K562 (cell line): Measurements from ENCODE around the gene MRPS6. TPM values are rescaled to one million over a fixed set of nuclear protein-coding genes. Genes with fewer than 3 reads are reported as not detected.

Experiments
- ATAC-seq: fragments of 200-7000 bp; cut with Tn5 transposase; 3 replicates; pipeline ENCODE4 v1.9.1; 2020; ENCODE audit warnings: moderate library complexity
- BruUV-seq: library from RNA; stranded (reverse); fragments of 400-500 nt; replicated peaks from 2 replicates; lab custom pipeline; 2021; lab: Mats Ljungman, UMichigan
- CTCF ChIA-PET: fragments of 300-600 bp; formaldehyde crosslinking; extraction: SDS; loops from one replicate; lab custom pipeline; 2021; ENCODE audit warnings: low intra/inter-chr PET ratio; lab: Yijun Ruan, JAX
- POLR2A ChIA-PET: fragments of 300-600, 350-650 bp; sonication (Branson Sonifier 250); formaldehyde crosslinking; extraction: SDS; loops from one replicate; lab custom pipeline; 2021; ENCODE audit warnings: antibody characterized with exemption, inconsistent platforms; lab: Yijun Ruan, JAX
- DNase-seq, 4 experiments: peaks; one replicate each; pipeline versions ENCODE4 v3.0.0 to v3.0.0-alpha.2; 2011 to 2018; ENCODE audit warnings: low spot score in 3 of 4, mixed read lengths in 3 of 4; ENCODE audit errors: extremely low read depth in 1 of 4
- FAIRE-seq: peaks from 2 replicates; lab custom pipeline; 2011; peaks lifted over from hg19 to GRCh38; lab: Jason Lieb, UNC
- H2AFZ ChIP-seq: 2 replicates; pipeline ENCODE4 v1.6.0; 2011; ENCODE audit warnings: low read depth, low read length, control low read depth, inconsistent platforms
- H3K27ac ChIP-seq: fragments of 200-600 bp; 3 replicates; pipeline ENCODE4 v1.8.0; 2011; ENCODE audit warnings: low read depth, mild to moderate bottlenecking, control low read depth, inconsistent platforms, low read length, moderate library complexity, mixed read lengths; ENCODE audit errors: extremely low read depth
- H3K27me3 ChIP-seq, 2 experiments: fragments of 300-600 bp in 1 of 2; 2 replicates in 1 of 2; 3 replicates in 1 of 2; pipeline versions ENCODE4 v1.6.0 to v1.8.0; 2011; ENCODE audit warnings: inconsistent platforms in 2 of 2, low read length in 2 of 2, mild to moderate bottlenecking in 1 of 2, mixed read lengths in 1 of 2, moderate library complexity in 1 of 2; ENCODE audit not compliant: control insufficient read depth in 2 of 2, insufficient read depth in 2 of 2
- H3K36me3 ChIP-seq: fragments of 300-600 bp; 3 replicates; pipeline ENCODE4 v1.8.0; 2011; ENCODE audit warnings: mild to moderate bottlenecking, low read length, inconsistent platforms; ENCODE audit not compliant: control insufficient read depth, insufficient read depth
- H3K4me1 ChIP-seq, 2 experiments: fragments of 200-600 bp in 1 of 2; replicated peaks in 1 of 2; 2 replicates in 1 of 2; 3 replicates in 1 of 2; pipeline versions ENCODE4 v1.5.1 to v1.8.0; 2011; ENCODE audit warnings: inconsistent platforms in 2 of 2, low read length in 2 of 2, mild to moderate bottlenecking in 1 of 2, mixed read lengths in 1 of 2, moderate library complexity in 1 of 2; ENCODE audit not compliant: control insufficient read depth in 2 of 2, insufficient read depth in 2 of 2
- H3K4me2 ChIP-seq: 2 replicates; pipeline ENCODE4 v1.6.1; 2011; ENCODE audit warnings: low read length, control low read depth, inconsistent platforms, mixed read lengths; ENCODE audit not compliant: insufficient read depth
- H3K4me3 ChIP-seq: fragments of 200-600 bp; sonication (generic), shearing (Covaris generic); 2 replicates; pipeline ENCODE4 v1.5.1; 2016; ENCODE audit warnings: control low read depth, inconsistent platforms
- H3K79me2 ChIP-seq: fragments of 200-600 bp; 3 replicates; pipeline ENCODE4 v1.8.0; 2011; ENCODE audit warnings: low read length, inconsistent platforms; ENCODE audit not compliant: control insufficient read depth, insufficient read depth
- H3K9ac ChIP-seq, 2 experiments: 2 replicates each; pipeline versions ENCODE4 v1.6.0 to v1.6.1; 2011; ENCODE audit warnings: low read depth in 2 of 2, low read length in 2 of 2, control low read depth in 1 of 2, inconsistent platforms in 1 of 2, mild to moderate bottlenecking in 1 of 2, mixed read lengths in 1 of 2; ENCODE audit not compliant: insufficient read depth in 1 of 2
- H3K9me1 ChIP-seq: one replicate; pipeline ENCODE4 v1.6.0; 2011; ENCODE audit warnings: inconsistent platforms, mild to moderate bottlenecking, low read length, moderate library complexity; ENCODE audit not compliant: control insufficient read depth, insufficient read depth
- H3K9me3 ChIP-seq: replicated peaks from 2 replicates; pipeline ENCODE4 v1.5.1; 2011; ENCODE audit warnings: low read depth, low read length, inconsistent platforms; ENCODE audit not compliant: control insufficient read depth, insufficient read depth
- H4K20me1 ChIP-seq: replicated peaks from 2 replicates; pipeline ENCODE4 v1.6.1; 2011; ENCODE audit warnings: low read length, inconsistent platforms, mixed read lengths; ENCODE audit not compliant: control insufficient read depth, insufficient read depth
- MYNN ChIP-seq, 2 experiments: sonication (generic); formaldehyde crosslinking in 1 of 2; IDR thresholded peaks; 2 replicates each; pipeline versions ENCODE4 v1.5.0 to v1.6.1; 2016 to 2020; ENCODE audit warnings: antibody characterized with exemption in 1 of 2, missing genetic modification reagents in 1 of 2
- WGBS: fragments of 100-300 bp; shearing (Covaris generic); methylation state at CpG from one replicate; pipeline ENCODE4 v1.1.6; 2016; ENCODE audit warnings: low coverage, mixed read lengths; ENCODE audit not compliant: insufficient coverage; ENCODE audit errors: missing lambda C conversion rate; 5-methylcytosine and 5-hydroxymethylcytosine counted together
- in situ Hi-C: fragments of 300-500 bp; cut with MboI; formaldehyde crosslinking; loops from 4 replicates; pipeline ENCODE4 v1.15.0; 2018; ENCODE audit warnings: inconsistent platforms, mixed read lengths
- intact Hi-C: fragments of 100-400 bp; cut with micrococcal nuclease; formaldehyde crosslinking; loops from 2 replicates; pipeline ENCODE4 v1.14.2; 2022
- polyA plus RNA-seq, 8 experiments: library from polyadenylated mRNA; depleted of rRNA in 4 of 8; stranded (reverse) in 5 of 8; unstranded in 3 of 8; fragments of >200 nt; fragmentation: Nextera tagmentation in 2 of 8; fragmentation: Illumina TruSeq in 1 of 8; extraction: Ambion mirVana in 2 of 8; extraction: Trizol in 1 of 8; gene quantifications; 2 replicates each; pipeline versions ENCODE4 v1.2.1 to v1.2.3, GENCODE V29; 2011 to 2014; ENCODE audit warnings: inconsistent platforms in 1 of 8, missing spikeins in 1 of 8
- total RNA-seq, 7 experiments: library from RNA; depleted of rRNA in 6 of 7; stranded (reverse); fragments of >200 nt in 6 of 7; fragmentation: Illumina TruSeq in 2 of 7; extraction: Trizol in 2 of 7; gene quantifications; 2 replicates each; pipeline versions ENCODE4 v1.2.1 to v1.2.3, GENCODE V29; 2011 to 2021; ENCODE audit warnings: low replicate concordance in 1 of 7
- TF ChIP-seq, protein P1 (sequence below): fragments of 250-450 bp; sonication (Bioruptor Pico); IDR thresholded peaks from 2 replicates; pipeline ENCODE4 v1.4.0; 2020; ENCODE audit warnings: mild to moderate bottlenecking, moderate library complexity
- TF ChIP-seq, protein P2 (sequence below): sonication (generic); formaldehyde crosslinking; IDR thresholded peaks from 2 replicates; pipeline ENCODE4 v1.4.0; 2020; ENCODE audit warnings: mild to moderate bottlenecking, missing genetic modification reagents
- TF ChIP-seq, protein P3 (sequence below): sonication (generic); IDR thresholded peaks from 2 replicates; pipeline ENCODE4 v1.6.1; 2016

MRPS6 gene
- total and polyA plus RNA-seq, 9 of the 15 experiments (the other 6 are each of a cell fraction or from before 2014, with no cell fraction given) = 26.1 to 72.0 (median 39.3) TPM

DNA sequence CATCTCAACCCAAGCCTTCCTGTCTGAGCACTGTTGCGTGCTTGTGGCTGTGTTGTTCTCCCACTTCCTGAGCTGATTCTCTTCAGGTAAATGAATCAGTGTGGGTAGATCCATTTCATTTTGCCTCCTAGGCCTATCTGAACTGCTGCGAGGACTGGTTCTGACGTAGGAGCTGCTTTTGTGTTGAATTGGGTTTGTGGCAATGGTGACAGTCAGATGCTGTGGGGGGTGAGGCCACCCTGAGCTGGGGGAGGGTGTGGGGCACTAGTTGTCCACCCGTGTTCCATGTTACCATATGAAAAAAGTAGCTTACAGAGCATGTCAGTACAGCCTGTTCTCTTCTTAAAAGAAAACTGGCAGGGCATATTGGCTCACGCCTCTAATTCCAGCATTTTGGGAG lies 81.5 kb downstream of the MRPS6 start (continued):
- TF ChIP-seq, protein P1, sequence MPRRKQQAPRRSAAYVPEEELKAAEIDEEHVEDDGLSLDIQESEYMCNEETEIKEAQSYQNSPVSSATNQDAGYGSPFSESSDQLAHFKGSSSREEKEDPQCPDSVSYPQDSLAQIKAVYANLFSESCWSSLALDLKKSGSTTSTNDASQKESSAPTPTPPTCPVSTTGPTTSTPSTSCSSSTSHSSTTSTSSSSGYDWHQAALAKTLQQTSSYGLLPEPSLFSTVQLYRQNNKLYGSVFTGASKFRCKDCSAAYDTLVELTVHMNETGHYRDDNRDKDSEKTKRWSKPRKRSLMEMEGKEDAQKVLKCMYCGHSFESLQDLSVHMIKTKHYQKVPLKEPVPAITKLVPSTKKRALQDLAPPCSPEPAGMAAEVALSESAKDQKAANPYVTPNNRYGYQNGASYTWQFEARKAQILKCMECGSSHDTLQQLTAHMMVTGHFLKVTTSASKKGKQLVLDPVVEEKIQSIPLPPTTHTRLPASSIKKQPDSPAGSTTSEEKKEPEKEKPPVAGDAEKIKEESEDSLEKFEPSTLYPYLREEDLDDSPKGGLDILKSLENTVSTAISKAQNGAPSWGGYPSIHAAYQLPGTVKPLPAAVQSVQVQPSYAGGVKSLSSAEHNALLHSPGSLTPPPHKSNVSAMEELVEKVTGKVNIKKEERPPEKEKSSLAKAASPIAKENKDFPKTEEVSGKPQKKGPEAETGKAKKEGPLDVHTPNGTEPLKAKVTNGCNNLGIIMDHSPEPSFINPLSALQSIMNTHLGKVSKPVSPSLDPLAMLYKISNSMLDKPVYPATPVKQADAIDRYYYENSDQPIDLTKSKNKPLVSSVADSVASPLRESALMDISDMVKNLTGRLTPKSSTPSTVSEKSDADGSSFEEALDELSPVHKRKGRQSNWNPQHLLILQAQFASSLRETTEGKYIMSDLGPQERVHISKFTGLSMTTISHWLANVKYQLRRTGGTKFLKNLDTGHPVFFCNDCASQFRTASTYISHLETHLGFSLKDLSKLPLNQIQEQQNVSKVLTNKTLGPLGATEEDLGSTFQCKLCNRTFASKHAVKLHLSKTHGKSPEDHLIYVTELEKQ = no peak
- TF ChIP-seq, protein P2, sequence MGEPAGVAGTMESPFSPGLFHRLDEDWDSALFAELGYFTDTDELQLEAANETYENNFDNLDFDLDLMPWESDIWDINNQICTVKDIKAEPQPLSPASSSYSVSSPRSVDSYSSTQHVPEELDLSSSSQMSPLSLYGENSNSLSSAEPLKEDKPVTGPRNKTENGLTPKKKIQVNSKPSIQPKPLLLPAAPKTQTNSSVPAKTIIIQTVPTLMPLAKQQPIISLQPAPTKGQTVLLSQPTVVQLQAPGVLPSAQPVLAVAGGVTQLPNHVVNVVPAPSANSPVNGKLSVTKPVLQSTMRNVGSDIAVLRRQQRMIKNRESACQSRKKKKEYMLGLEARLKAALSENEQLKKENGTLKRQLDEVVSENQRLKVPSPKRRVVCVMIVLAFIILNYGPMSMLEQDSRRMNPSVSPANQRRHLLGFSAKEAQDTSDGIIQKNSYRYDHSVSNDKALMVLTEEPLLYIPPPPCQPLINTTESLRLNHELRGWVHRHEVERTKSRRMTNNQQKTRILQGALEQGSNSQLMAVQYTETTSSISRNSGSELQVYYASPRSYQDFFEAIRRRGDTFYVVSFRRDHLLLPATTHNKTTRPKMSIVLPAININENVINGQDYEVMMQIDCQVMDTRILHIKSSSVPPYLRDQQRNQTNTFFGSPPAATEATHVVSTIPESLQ (CRISPR knock-in tag) = no peak
- TF ChIP-seq, all 486 proteins: peak for 0

DNA sequence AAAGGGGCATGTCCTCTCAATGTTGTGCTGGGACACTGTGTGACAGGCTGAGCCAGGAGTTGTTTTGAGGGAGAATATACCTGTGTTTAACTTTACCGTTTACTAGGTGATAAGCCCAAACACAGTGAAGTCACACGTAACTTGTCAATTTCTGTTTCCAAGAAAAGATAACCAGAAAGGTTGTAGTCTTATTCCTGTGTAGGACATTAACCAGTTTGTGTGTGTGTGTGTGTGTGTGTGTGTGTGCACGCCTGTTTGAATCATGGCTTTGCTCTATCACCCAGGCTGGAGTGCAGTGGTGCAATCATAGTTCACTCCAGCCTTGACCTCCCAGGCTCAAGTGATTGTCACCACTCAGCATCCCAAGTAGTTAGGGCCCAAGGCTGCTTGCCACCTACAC lies 83.6 kb downstream of the MRPS6 start:
- peaks cover 0 to 5% of the 10 kb centered on the region in 2 experiments; a peak in 3 of 5 replicates for H3K4me1 ChIP-seq
- H3K79me2 ChIP-seq = no peaks in the 10 kb centered on the region
- no peaks in the 10 kb centered on the region for H4K20me1 ChIP-seq
- intact Hi-C loops (no loop called here), in situ Hi-C loops (no loop called here)
- FAIRE-seq (peak; percentile 52), ATAC-seq (peak; percentile 21; the same call in 1 of the 3 replicates), DNase-seq (no peak)
- H3K9me1 ChIP-seq = no peaks in the 10 kb centered on the region
- no peak overlapping the region for H3K9ac ChIP-seq
- no TSS peak for BruUV-seq
- H3K27ac ChIP-seq = no peak overlapping the region
- TF ChIP-seq, protein P3, sequence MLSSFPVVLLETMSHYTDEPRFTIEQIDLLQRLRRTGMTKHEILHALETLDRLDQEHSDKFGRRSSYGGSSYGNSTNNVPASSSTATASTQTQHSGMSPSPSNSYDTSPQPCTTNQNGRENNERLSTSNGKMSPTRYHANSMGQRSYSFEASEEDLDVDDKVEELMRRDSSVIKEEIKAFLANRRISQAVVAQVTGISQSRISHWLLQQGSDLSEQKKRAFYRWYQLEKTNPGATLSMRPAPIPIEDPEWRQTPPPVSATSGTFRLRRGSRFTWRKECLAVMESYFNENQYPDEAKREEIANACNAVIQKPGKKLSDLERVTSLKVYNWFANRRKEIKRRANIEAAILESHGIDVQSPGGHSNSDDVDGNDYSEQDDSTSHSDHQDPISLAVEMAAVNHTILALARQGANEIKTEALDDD = peak; percentile 56
- TF ChIP-seq MYNN (IDR thresholded peaks at IDR 0.05) = no peak
- no peak for TF ChIP-seq MYNN (CRISPR knock-in tag; IDR thresholded peaks at IDR 0.05)
- H3K36me3 ChIP-seq = no peaks in the 10 kb centered on the region
- no peak overlapping the region for H3K4me2 ChIP-seq
- no peaks in the 10 kb centered on the region for H3K27me3 ChIP-seq
- no peaks in the 10 kb centered on the region for H3K9me3 ChIP-seq
- ChIA-PET POLR2A (interaction anchor here (0.7 kb wide), 1 partner anchor 91 kb away, joined by 3 read pairs; no protein-coding TSS in a partner anchor), CTCF (no interaction called here)
- WGBS = 30% methylated on average over 3 of the region's 3 CpGs
- no peak overlapping the region for H3K4me3 ChIP-seq
- H2AFZ ChIP-seq = no peak overlapping the region
